LNCaP clone FGC (cell line): ENCODE results near the gene DPYSL3.

Experiments
- DNase-seq: peaks from one replicate; pipeline ENCODE4 v3.0.0-alpha.2; 2011; ENCODE audit warnings: low read depth
- H3K4me3 ChIP-seq: 2 replicates; pipeline ENCODE4 v1.5.1; 2011; ENCODE audit warnings: mild to moderate bottlenecking, low read depth, low read length, control low read depth
- TF ChIP-seq, protein P1 (sequence below): IDR thresholded peaks from 2 replicates; pipeline ENCODE4 v1.5.1; 2012; ENCODE audit warnings: mild to moderate bottlenecking; ENCODE audit not compliant: control insufficient read depth, insufficient read depth; ENCODE audit errors: extremely low read depth

DPYSL3 gene

GRCh38 chr5:147450606-147451005 is 59.3 kb downstream of the DPYSL3 start:
- TF ChIP-seq, protein P1, sequence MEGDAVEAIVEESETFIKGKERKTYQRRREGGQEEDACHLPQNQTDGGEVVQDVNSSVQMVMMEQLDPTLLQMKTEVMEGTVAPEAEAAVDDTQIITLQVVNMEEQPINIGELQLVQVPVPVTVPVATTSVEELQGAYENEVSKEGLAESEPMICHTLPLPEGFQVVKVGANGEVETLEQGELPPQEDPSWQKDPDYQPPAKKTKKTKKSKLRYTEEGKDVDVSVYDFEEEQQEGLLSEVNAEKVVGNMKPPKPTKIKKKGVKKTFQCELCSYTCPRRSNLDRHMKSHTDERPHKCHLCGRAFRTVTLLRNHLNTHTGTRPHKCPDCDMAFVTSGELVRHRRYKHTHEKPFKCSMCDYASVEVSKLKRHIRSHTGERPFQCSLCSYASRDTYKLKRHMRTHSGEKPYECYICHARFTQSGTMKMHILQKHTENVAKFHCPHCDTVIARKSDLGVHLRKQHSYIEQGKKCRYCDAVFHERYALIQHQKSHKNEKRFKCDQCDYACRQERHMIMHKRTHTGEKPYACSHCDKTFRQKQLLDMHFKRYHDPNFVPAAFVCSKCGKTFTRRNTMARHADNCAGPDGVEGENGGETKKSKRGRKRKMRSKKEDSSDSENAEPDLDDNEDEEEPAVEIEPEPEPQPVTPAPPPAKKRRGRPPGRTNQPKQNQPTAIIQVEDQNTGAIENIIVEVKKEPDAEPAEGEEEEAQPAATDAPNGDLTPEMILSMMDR: no peak
- no peak overlapping the region for H3K4me3 ChIP-seq
- DNase-seq: no peak

DNA sequence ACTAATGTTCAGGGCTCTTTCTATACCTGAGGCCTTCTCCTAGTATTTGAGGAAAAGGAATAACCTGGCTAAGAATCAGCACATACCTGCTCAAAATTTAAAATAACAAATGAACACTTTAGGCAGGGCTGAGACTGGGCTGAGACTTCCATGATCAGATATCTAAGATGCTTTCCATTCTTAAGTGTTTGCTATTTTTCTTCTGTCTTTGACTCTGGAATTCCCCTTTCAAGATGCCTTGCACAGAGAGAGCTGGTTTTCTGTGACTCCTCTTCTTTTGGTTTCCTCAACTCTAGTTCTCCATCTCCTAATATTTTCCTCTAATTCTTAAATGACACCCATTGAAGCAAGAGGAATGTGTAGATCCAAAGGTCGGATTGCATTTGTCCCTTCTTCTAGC is 61.1 kb downstream of the DPYSL3 start:
- TF ChIP-seq, protein P1: no peak
- H3K4me3 ChIP-seq: no peak overlapping the region
- DNase-seq: no peak

GRCh38 chr5:147446523-147446922 is 63.3 kb downstream of the DPYSL3 start:
- DNase-seq: no peak
- H3K4me3 ChIP-seq: no peak overlapping the region
- TF ChIP-seq, protein P1: no peak

- TF ChIP-seq, protein P1: no peak
- no peak for DNase-seq
- no peak overlapping the region for H3K4me3 ChIP-seq
Measured at GRCh38 chr5:147445917-147446316, 64.0 kb downstream of the DPYSL3 start.

DNA sequence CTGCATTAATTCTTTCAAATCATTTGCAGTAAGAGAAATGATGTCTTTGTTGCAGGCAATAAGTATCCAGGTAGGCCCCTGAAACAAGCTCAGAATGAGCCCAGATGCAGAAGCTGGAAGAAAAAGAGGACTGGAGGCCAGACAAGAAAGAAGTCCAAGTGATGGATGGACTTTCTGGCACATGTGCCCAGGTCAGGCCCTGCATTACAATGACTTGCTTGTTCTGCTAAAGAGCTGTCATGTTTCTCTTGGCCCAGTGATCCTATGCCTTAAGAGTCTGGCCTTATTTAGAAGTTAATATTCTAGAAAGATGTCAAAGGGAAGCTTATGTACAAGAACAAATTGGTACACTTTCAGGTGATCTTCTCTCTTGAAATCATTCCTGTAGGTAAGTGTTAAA is 64.8 kb downstream of the DPYSL3 start:
- DNase-seq: no peak
- no peak overlapping the region for H3K4me3 ChIP-seq
- TF ChIP-seq, protein P1: no peak

- TF ChIP-seq, protein P1: no peak
- no peak for DNase-seq
Measured at GRCh38 chr5:147442224-147442623, 67.6 kb downstream of the DPYSL3 start.

DNA sequence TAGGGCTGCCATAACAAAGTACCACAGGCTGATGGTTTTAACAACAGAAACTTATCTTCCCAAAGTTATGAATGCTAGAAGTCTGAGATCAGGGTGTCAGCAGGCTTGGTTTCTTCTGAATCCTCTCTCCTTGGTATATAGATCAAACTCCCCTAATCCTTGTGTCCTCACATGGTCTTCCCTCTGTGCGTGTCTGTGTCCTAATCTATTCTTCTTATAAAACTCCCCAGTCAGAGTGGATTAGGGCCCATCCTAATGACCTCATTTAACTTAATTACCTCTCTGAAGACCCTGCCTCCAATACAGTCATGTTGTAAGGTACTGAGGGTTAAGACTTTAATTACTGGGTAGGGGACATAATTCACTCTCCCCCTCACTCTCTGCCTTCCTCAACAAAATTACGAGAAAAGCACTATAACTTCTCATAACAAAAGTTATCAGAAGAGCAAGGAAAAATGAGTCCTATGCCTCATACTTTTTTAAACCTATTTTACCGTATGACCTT is 68.6 kb downstream of the DPYSL3 start:
- no peak for DNase-seq
- H3K4me3 ChIP-seq: no peak overlapping the region
- TF ChIP-seq, protein P1: no peak

More at GRCh38 chr5:147442224-147442623, 67.6 kb downstream of the DPYSL3 start:
- no peak overlapping the region for H3K4me3 ChIP-seq
